NCI-H2196 treated with DMSO at 0.1 percent for 48 hours (cell line): ENCODE measurements around the gene TLR9.
A peak's percentile ranks its signal among the peaks of the same experiment; 100 is the strongest.

Source experiments
- DNase-seq: peaks from one replicate; lab custom pipeline; 2025; ENCODE audit not compliant: unreplicated experiment; lab: John Stamatoyannopoulos, UW

TLR9 gene

GRCh38 chr3:52218454-52218853, 7.0 kb downstream of the TLR9 start:
- DNase-seq: no peak

GRCh38 chr3:52218026-52218425, 7.4 kb downstream of the TLR9 start:
- DNase-seq: no peak

- no peak for DNase-seq
Observed at GRCh38 chr3:52217409-52217805, 8.0 kb downstream of the TLR9 start.

GRCh38 chr3:52216585-52217408, 8.6 kb downstream of the TLR9 start:
- DNase-seq: peak; percentile 69

GRCh38 chr3:52215351-52215750, 10.1 kb downstream of the TLR9 start:
- DNase-seq: no peak

- no peak for DNase-seq
Observed at GRCh38 chr3:52213901-52214300, 11.5 kb downstream of the TLR9 start.

- no peak for DNase-seq
Observed at GRCh38 chr3:52213005-52213404, 12.4 kb downstream of the TLR9 start.

- no peak for DNase-seq
Observed at GRCh38 chr3:52211268-52211891, 14.1 kb downstream of the TLR9 start.

- no peak for DNase-seq
Observed at GRCh38 chr3:52210550-52211046, 14.8 kb downstream of the TLR9 start.

GRCh38 chr3:52210037-52210436, 15.4 kb downstream of the TLR9 start:
- DNase-seq: no peak

GRCh38 chr3:52208556-52208955, 16.9 kb downstream of the TLR9 start:
- no peak for DNase-seq

- DNase-seq: no peak
Observed at GRCh38 chr3:52205727-52206372, 19.6 kb downstream of the TLR9 start.

GRCh38 chr3:52204337-52205073, 20.9 kb downstream of the TLR9 start:
- peak; percentile 7 for DNase-seq

GRCh38 chr3:52203701-52204100, 21.7 kb downstream of the TLR9 start:
- no peak for DNase-seq

GRCh38 chr3:52202384-52203077, 22.9 kb downstream of the TLR9 start:
- no peak for DNase-seq

GRCh38 chr3:52200981-52201679, 24.3 kb downstream of the TLR9 start:
- no peak for DNase-seq

GRCh38 chr3:52198643-52199608, 26.5 kb downstream of the TLR9 start:
- no peak for DNase-seq

GRCh38 chr3:52197842-52198625, 27.4 kb downstream of the TLR9 start, which contains the start of gene ALAS1:
Gene ALAS1 (plus strand): TSS chr3:52198160. CDS start chr3:52199242, 1,082 bp downstream.
- peak; percentile 36 for DNase-seq
